HepG2 (cell line): ENCODE data around the gene AKR1E2.

Source experiments
- CTCF ChIP-seq: sonication (generic); formaldehyde crosslinking; IDR thresholded peaks from 2 replicates; pipeline ENCODE4 v1.5.0; 2020; ENCODE audit warnings: mild to moderate bottlenecking, missing genetic modification reagents, moderate library complexity
- DRAP1 ChIP-seq: IDR thresholded peaks from 2 replicates; pipeline ENCODE4 v1.6.1; 2016; ENCODE audit warnings: missing genetic modification reagents, missing compliant biosample characterization
- FIP1L1 ChIP-seq: fragments of 200-400 bp; formaldehyde crosslinking; IDR thresholded peaks from 2 replicates; pipeline ENCODE4 v1.6.1; 2018; ENCODE audit warnings: low read depth, mild to moderate bottlenecking, low read length, moderate library complexity, borderline replicate concordance; ENCODE audit not compliant: insufficient read depth
- HNRNPUL1 ChIP-seq: fragments of 200-400 bp; formaldehyde crosslinking; IDR thresholded peaks from 2 replicates; pipeline ENCODE4 v1.6.1; 2017; ENCODE audit warnings: low read depth, mild to moderate bottlenecking, low read length, moderate library complexity
- ZBTB10 ChIP-seq: sonication (generic); formaldehyde crosslinking; IDR thresholded peaks from 2 replicates; pipeline ENCODE4 v1.4.0; 2020; ENCODE audit warnings: missing genetic modification reagents, borderline replicate concordance
- ZNF124 ChIP-seq: sonication (generic); formaldehyde crosslinking; IDR thresholded peaks from 2 replicates; pipeline ENCODE4 v1.4.0; 2020; ENCODE audit warnings: missing genetic modification reagents
- TF ChIP-seq, protein P1 (sequence below): sonication (generic); formaldehyde crosslinking; IDR thresholded peaks from 2 replicates; pipeline ENCODE4 v1.4.0; 2020; ENCODE audit warnings: missing genetic modification reagents

- TF ChIP-seq HNRNPUL1, result no peak
- TF ChIP-seq DRAP1 (CRISPR knock-in tag), result no peak
- no peak for TF ChIP-seq CTCF (CRISPR knock-in tag)
- TF ChIP-seq ZBTB10 (CRISPR knock-in tag), result no peak
- no peak for TF ChIP-seq FIP1L1
- TF ChIP-seq, protein P1, sequence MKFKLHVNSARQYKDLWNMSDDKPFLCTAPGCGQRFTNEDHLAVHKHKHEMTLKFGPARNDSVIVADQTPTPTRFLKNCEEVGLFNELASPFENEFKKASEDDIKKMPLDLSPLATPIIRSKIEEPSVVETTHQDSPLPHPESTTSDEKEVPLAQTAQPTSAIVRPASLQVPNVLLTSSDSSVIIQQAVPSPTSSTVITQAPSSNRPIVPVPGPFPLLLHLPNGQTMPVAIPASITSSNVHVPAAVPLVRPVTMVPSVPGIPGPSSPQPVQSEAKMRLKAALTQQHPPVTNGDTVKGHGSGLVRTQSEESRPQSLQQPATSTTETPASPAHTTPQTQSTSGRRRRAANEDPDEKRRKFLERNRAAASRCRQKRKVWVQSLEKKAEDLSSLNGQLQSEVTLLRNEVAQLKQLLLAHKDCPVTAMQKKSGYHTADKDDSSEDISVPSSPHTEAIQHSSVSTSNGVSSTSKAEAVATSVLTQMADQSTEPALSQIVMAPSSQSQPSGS (CRISPR knock-in tag), result no peak
- no peak for TF ChIP-seq ZNF124 (CRISPR knock-in tag)
Observed at GRCh38 chr10:4867520-4868356, 41.7 kb downstream of the AKR1E2 start.
